Panc1 (cell line): ENCODE measurements around the gene ATM. TPM values are rescaled to one million over a fixed set of nuclear protein-coding genes. Genes with fewer than 3 reads are reported as not detected.

Source experiments
- ATAC-seq: fragments of 200-7000 bp; cut with Tn5 transposase; 2 replicates; pipeline ENCODE4 v1.9.1; 2020; ENCODE audit warnings: mild to moderate bottlenecking, moderate library complexity
- BruUV-seq: library from RNA; stranded (reverse); fragments of 400-500 nt; replicated peaks from 2 replicates; lab custom pipeline; 2021; lab: Mats Ljungman, UMichigan
- CTCF ChIA-PET: fragments of 300-600 bp; sonication (Branson Sonifier 250); formaldehyde crosslinking; loops from one replicate; lab custom pipeline; 2022; ENCODE audit warnings: antibody characterized with exemption; lab: Charles Lee
- POLR2A ChIA-PET: fragments of 300-600 bp; sonication (Branson Sonifier 250); formaldehyde crosslinking; loops from one replicate; lab custom pipeline; 2022; ENCODE audit warnings: antibody characterized with exemption; lab: Charles Lee
- DNase-seq: peaks from one replicate; pipeline ENCODE4 v3.0.0-alpha.2; 2010; ENCODE audit warnings: low read depth, low spot score
- H3K27ac ChIP-seq: 2 replicates; pipeline ENCODE4 v1.5.1; 2011; ENCODE audit warnings: mild to moderate bottlenecking, low read length, inconsistent platforms
- H3K27me3 ChIP-seq: fragments of 200-500 bp; sonication (Bioruptor generic); 2 replicates; pipeline ENCODE4 v1.6.0; 2014; ENCODE audit warnings: low read length, inconsistent platforms; ENCODE audit not compliant: control insufficient read depth, insufficient read depth
- H3K36me3 ChIP-seq: fragments of 200-500 bp; sonication (Bioruptor generic); 2 replicates; pipeline ENCODE4 v1.5.1; 2014; ENCODE audit warnings: inconsistent platforms, mild to moderate bottlenecking, low read length, moderate library complexity; ENCODE audit not compliant: control insufficient read depth, insufficient read depth
- H3K4me1 ChIP-seq: 2 replicates; pipeline ENCODE4 v1.5.1; 2011; ENCODE audit warnings: inconsistent platforms, mild to moderate bottlenecking, low read length, moderate library complexity; ENCODE audit not compliant: control insufficient read depth, insufficient read depth
- H3K4me3 ChIP-seq, 2 experiments: 2 replicates each; pipeline ENCODE4 v1.5.1; 2011 to 2012; ENCODE audit warnings: low read depth in 2 of 2, low read length in 2 of 2, mild to moderate bottlenecking in 2 of 2, inconsistent platforms in 1 of 2, moderate library complexity in 1 of 2
- H3K9me3 ChIP-seq: fragments of 200-500 bp; sonication (Bioruptor generic); 2 replicates; pipeline ENCODE4 v1.5.1; 2014; ENCODE audit warnings: low read depth, mild to moderate bottlenecking, inconsistent platforms, low read length, moderate library complexity; ENCODE audit not compliant: control insufficient read depth, insufficient read depth
- POLR2AphosphoS5 ChIP-seq: IDR thresholded peaks from 2 replicates; pipeline ENCODE4 v1.6.1; 2012; ENCODE audit warnings: mild to moderate bottlenecking, low read depth, low read length, moderate library complexity
- SIN3A ChIP-seq: IDR thresholded peaks from 2 replicates; pipeline ENCODE4 v1.6.1; 2012; ENCODE audit warnings: low read depth, mild to moderate bottlenecking, low read length, moderate library complexity, borderline replicate concordance; ENCODE audit not compliant: insufficient read depth
- TCF7L2 ChIP-seq: IDR thresholded peaks from 2 replicates; pipeline ENCODE4 v1.6.1; 2011; ENCODE audit warnings: mild to moderate bottlenecking, low read depth, low read length, inconsistent platforms
- in situ Hi-C: cut with HindIII; loops from 2 replicates; pipeline ENCODE4 v1.10.0; 2016; ENCODE audit warnings: low sequenced_read_pairs, low pct_unique_long_range_greater_than_20kb
- intact Hi-C: fragments of 100-400 bp; cut with micrococcal nuclease; formaldehyde crosslinking; loops from one replicate; pipeline ENCODE4 v1.10.0; 2022; ENCODE audit not compliant: unreplicated experiment
- total RNA-seq: library from RNA; stranded (reverse); gene quantifications from one replicate; pipeline ENCODE4 v1.2.1, GENCODE V29; 2021; ENCODE audit not compliant: unreplicated experiment
- TF ChIP-seq, protein P1 (sequence below): fragments of 450-650 bp; IDR thresholded peaks from 2 replicates; pipeline ENCODE4 v1.5.1; 2017; ENCODE audit warnings: mild to moderate bottlenecking
- TF ChIP-seq, protein P2 (sequence below), 2 experiments: IDR thresholded peaks; 2 replicates each; pipeline ENCODE4 v1.6.1; 2011 to 2012; ENCODE audit warnings: low read depth in 2 of 2, control low read depth in 1 of 2, low read length in 1 of 2, mild to moderate bottlenecking in 1 of 2, moderate library complexity in 1 of 2; ENCODE audit not compliant: insufficient read depth in 1 of 2

The ATM gene
- total RNA-seq, 1 experiment from 2014 or later, result 95.6 TPM

DNA sequence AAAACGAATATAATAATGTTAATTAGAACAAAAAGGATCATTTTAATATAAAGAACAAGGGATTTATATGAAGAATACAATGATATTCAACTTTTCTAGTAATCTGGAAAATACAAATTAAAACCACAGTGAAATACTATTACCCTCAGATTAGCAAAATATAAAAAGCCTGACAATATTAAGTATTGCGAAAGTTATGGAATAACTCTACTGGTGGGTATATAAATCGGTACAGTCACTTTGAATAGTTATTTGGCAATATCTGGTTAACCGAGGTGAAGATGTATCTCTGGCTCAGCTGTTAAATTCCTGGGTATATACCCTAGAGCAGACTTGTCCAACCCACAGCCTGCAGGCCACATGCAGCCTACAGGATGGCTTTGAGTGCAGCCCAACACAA, 118.8 kb downstream of the ATM start:
- no peak for ATAC-seq
- in situ Hi-C loops (no loop called here), intact Hi-C loops (loop anchor here (10.0 kb wide), 1 partner anchor 303 kb away; no protein-coding TSS in a partner anchor)
- Histone ChIP-seq H3K27me3 (no peaks in the 10 kb centered on the region), H3K4me1 (no peaks in the 10 kb centered on the region), H3K4me3 (no peak overlapping the region), H3K27ac (no peak overlapping the region), H3K36me3 (peaks cover 13% of the 10 kb centered on the region; the same call in 1 of the 2 replicates), H3K9me3 (no peaks in the 10 kb centered on the region)
- POLR2A ChIA-PET, result no interaction called here
- CTCF ChIA-PET, result no interaction called here
- TF ChIP-seq, protein P1, sequence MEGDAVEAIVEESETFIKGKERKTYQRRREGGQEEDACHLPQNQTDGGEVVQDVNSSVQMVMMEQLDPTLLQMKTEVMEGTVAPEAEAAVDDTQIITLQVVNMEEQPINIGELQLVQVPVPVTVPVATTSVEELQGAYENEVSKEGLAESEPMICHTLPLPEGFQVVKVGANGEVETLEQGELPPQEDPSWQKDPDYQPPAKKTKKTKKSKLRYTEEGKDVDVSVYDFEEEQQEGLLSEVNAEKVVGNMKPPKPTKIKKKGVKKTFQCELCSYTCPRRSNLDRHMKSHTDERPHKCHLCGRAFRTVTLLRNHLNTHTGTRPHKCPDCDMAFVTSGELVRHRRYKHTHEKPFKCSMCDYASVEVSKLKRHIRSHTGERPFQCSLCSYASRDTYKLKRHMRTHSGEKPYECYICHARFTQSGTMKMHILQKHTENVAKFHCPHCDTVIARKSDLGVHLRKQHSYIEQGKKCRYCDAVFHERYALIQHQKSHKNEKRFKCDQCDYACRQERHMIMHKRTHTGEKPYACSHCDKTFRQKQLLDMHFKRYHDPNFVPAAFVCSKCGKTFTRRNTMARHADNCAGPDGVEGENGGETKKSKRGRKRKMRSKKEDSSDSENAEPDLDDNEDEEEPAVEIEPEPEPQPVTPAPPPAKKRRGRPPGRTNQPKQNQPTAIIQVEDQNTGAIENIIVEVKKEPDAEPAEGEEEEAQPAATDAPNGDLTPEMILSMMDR, result no peak
- no peak for TF ChIP-seq SIN3A
- no peak for TF ChIP-seq TCF7L2
- no peak for DNase-seq
- BruUV-seq, result no TSS peak

DNA sequence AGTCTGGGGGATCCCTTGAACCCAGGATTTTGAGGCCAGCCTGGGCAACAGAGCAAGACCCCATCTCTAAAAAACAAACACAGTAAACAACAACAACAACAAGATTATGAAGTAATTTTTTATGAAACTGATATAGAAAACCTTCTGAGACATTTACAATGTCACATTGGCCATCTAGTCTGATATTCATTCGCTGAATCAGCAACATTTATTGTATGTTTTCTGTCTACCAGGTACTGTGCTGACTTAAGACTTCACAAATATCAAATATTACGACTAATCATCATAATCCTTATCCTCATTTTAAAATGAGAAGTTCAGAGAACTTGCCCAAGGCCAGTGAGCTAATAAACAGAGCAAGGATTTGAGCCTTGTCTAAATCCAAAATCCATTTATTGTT, 120.8 kb downstream of the ATM start:
- ChIA-PET CTCF (interaction anchor here (0.6 kb wide), 1 partner anchor 93 kb away, joined by 4 read pairs; no protein-coding TSS in a partner anchor), POLR2A (no interaction called here)
- Histone ChIP-seq H3K9me3 (no peaks in the 10 kb centered on the region), H3K27ac (no peak overlapping the region), H3K36me3 (peaks cover 23% of the 10 kb centered on the region; the same call in 1 of the 2 replicates), H3K4me1 (no peaks in the 10 kb centered on the region), H3K27me3 (no peaks in the 10 kb centered on the region), H3K4me3 (no peak overlapping the region)
- ATAC-seq, result no peak
- intact Hi-C loops, result loop anchor here (10.0 kb wide), 1 partner anchor 301 kb away; no protein-coding TSS in a partner anchor
- in situ Hi-C loops, result no loop called here
- TF ChIP-seq SIN3A (no peak), POLR2AphosphoS5 (no peak), TCF7L2 (no peak)
- TF ChIP-seq, protein P1, result no peak
- TF ChIP-seq, protein P2, sequence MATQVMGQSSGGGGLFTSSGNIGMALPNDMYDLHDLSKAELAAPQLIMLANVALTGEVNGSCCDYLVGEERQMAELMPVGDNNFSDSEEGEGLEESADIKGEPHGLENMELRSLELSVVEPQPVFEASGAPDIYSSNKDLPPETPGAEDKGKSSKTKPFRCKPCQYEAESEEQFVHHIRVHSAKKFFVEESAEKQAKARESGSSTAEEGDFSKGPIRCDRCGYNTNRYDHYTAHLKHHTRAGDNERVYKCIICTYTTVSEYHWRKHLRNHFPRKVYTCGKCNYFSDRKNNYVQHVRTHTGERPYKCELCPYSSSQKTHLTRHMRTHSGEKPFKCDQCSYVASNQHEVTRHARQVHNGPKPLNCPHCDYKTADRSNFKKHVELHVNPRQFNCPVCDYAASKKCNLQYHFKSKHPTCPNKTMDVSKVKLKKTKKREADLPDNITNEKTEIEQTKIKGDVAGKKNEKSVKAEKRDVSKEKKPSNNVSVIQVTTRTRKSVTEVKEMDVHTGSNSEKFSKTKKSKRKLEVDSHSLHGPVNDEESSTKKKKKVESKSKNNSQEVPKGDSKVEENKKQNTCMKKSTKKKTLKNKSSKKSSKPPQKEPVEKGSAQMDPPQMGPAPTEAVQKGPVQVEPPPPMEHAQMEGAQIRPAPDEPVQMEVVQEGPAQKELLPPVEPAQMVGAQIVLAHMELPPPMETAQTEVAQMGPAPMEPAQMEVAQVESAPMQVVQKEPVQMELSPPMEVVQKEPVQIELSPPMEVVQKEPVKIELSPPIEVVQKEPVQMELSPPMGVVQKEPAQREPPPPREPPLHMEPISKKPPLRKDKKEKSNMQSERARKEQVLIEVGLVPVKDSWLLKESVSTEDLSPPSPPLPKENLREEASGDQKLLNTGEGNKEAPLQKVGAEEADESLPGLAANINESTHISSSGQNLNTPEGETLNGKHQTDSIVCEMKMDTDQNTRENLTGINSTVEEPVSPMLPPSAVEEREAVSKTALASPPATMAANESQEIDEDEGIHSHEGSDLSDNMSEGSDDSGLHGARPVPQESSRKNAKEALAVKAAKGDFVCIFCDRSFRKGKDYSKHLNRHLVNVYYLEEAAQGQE (IDR thresholded peaks at IDR 0.05; ENCODE audit: insufficient read depth in 1 of 2, low read depth in 2 of 2, low read length in 1 of 2), result no peak
- no peak for DNase-seq
- no TSS peak for BruUV-seq
